B cell (primary cell): ENCODE measurements around the gene GCAT. TPM values are rescaled to one million over a fixed set of nuclear protein-coding genes. Genes with fewer than 3 reads are reported as not detected.
A peak's percentile ranks its signal among the peaks of the same experiment; 100 is the strongest.

Experiments used
- ATAC-seq: fragments of 200-7000 bp; cut with Tn5 transposase; one replicate; pipeline ENCODE4 v1.10.0; 2021; ENCODE audit warnings: low read depth, mild to moderate bottlenecking, moderate number of reproducible peaks, moderate library complexity
- CTCF ChIA-PET: fragments of 350-600 bp; sonication (Branson Sonifier 250); formaldehyde crosslinking; loops from one replicate; lab custom pipeline; 2021; ENCODE audit warnings: antibody characterized with exemption, inconsistent platforms; lab: Charles Lee
- POLR2A ChIA-PET: fragments of 350-600 bp; sonication (Branson Sonifier 250); formaldehyde crosslinking; loops from one replicate; lab custom pipeline; 2021; ENCODE audit warnings: antibody characterized with exemption; lab: Charles Lee
- DNase-seq: peaks from one replicate; pipeline ENCODE4 v3.0.0; 2013
- H2AFZ ChIP-seq: 2 replicates; pipeline ENCODE4 v1.6.1; 2012; ENCODE audit warnings: mild to moderate bottlenecking, low read depth, low read length; ENCODE audit not compliant: insufficient read depth, poor library complexity, severe bottlenecking
- H3K27ac ChIP-seq, 2 donors: 1 replicate in 1 of 2; 2 replicates in 1 of 2; pipeline ENCODE4 v1.5.1; 2012 to 2013; ENCODE audit warnings: low read length in 2 of 2, mild to moderate bottlenecking in 2 of 2, moderate library complexity in 1 of 2
- H3K27me3 ChIP-seq, 4 experiments: fragments of 200-600 bp in 1 of 4; sonication (generic) in 1 of 4; replicated peaks in 1 of 4; 1 replicate in 2 of 4; 2 replicates in 2 of 4; pipeline versions ENCODE4 v1.6.1 to v1.7.0; 2013 to 2016; ENCODE audit warnings: low read length in 3 of 4, mild to moderate bottlenecking in 2 of 4, mixed read lengths in 1 of 4, moderate library complexity in 1 of 4; ENCODE audit not compliant: insufficient read depth in 4 of 4, control insufficient read depth in 3 of 4; ENCODE audit errors: control extremely low read depth in 1 of 4
- H3K36me3 ChIP-seq, 2 experiments: replicated peaks in 1 of 2; 1 replicate in 1 of 2; 2 replicates in 1 of 2; pipeline versions ENCODE4 v1.6.1 to v1.7.1; 2013; ENCODE audit warnings: low read length in 1 of 2; ENCODE audit not compliant: insufficient read depth in 2 of 2, control insufficient read depth in 1 of 2; ENCODE audit errors: control extremely low read depth in 1 of 2, extremely low read depth in 1 of 2
- H3K4me1 ChIP-seq, 2 donors: fragments of 200-600 bp in 1 of 2; sonication (generic) in 1 of 2; 1 replicate in 1 of 2; 2 replicates in 1 of 2; pipeline versions ENCODE4 v1.5.1 to v1.6.1; 2013 to 2017; ENCODE audit warnings: low read length in 2 of 2; ENCODE audit not compliant: control insufficient read depth in 2 of 2, insufficient read depth in 2 of 2
- H3K4me2 ChIP-seq: replicated peaks from 2 replicates; pipeline ENCODE3; 2012; ENCODE audit warnings: mild to moderate bottlenecking, low read depth, low read length; ENCODE audit not compliant: poor library complexity, severe bottlenecking
- H3K4me3 ChIP-seq, 5 experiments: fragments of 200-600 bp in 1 of 5; sonication (generic) in 1 of 5; 1 replicate in 3 of 5; 2 replicates in 2 of 5; pipeline versions ENCODE4 v1.5.1 to v1.7.0; 2011 to 2016; ENCODE audit warnings: low read length in 4 of 5, mild to moderate bottlenecking in 4 of 5, low read depth in 2 of 5, control low read depth in 1 of 5, moderate library complexity in 1 of 5; ENCODE audit not compliant: insufficient read depth in 1 of 5; ENCODE audit errors: control extremely low read depth in 1 of 5, extremely low read depth in 1 of 5
- H3K79me2 ChIP-seq: fragments of 200-600 bp; sonication (generic); one replicate; pipeline ENCODE4 v1.6.0; 2016; ENCODE audit warnings: low read length; ENCODE audit not compliant: control insufficient read depth, insufficient read depth
- H3K9ac ChIP-seq: fragments of 200-600 bp; sonication (generic); 2 replicates; pipeline ENCODE4 v1.6.1; 2017; ENCODE audit warnings: mild to moderate bottlenecking, low read length, moderate library complexity
- H3K9me3 ChIP-seq, 3 donors: one replicate each; pipeline versions ENCODE4 v1.6.1 to v1.7.1; 2013; ENCODE audit warnings: low read length in 2 of 3; ENCODE audit not compliant: control insufficient read depth in 2 of 3, insufficient read depth in 1 of 3; ENCODE audit errors: control extremely low read depth in 1 of 3
- H4K20me1 ChIP-seq: 2 replicates; pipeline ENCODE4 v1.6.0; 2012; ENCODE audit warnings: mild to moderate bottlenecking, low read length; ENCODE audit not compliant: insufficient read depth, control insufficient read depth, poor library complexity, severe bottlenecking
- H3K27ac Mint-ChIP-seq: one replicate; pipeline ENCODE4 v1.8.0; 2021; ENCODE audit warnings: mixed read lengths
- H3K27me3 Mint-ChIP-seq: one replicate; pipeline ENCODE4 v1.8.0; 2021; ENCODE audit warnings: mixed read lengths
- H3K4me1 Mint-ChIP-seq: one replicate; pipeline ENCODE4 v1.8.0; 2021; ENCODE audit warnings: mixed read lengths
- H3K4me3 Mint-ChIP-seq: one replicate; pipeline ENCODE4 v1.8.0; 2021; ENCODE audit warnings: mixed read lengths
- H3K9me3 Mint-ChIP-seq: one replicate; pipeline ENCODE4 v1.8.0; 2022; ENCODE audit warnings: mixed read lengths; ENCODE audit not compliant: insufficient read depth
- EZH2 ChIP-seq: IDR thresholded peaks from 2 replicates; pipeline ENCODE4 v1.6.1; 2012; ENCODE audit warnings: borderline replicate concordance, low read depth, mild to moderate bottlenecking, moderate library complexity, low read length; ENCODE audit not compliant: insufficient read depth, poor library complexity, severe bottlenecking
- WGBS: methylation state at CpG from one replicate; pipeline ENCODE4 v1.1.5; 2013; ENCODE audit warnings: missing lambda C conversion rate; ENCODE audit not compliant: insufficient coverage; 5-methylcytosine and 5-hydroxymethylcytosine counted together
- intact Hi-C: fragments of 100-400 bp; cut with micrococcal nuclease; formaldehyde crosslinking; loops from one replicate; pipeline ENCODE4 v1.10.0; 2022
- polyA plus RNA-seq: library from polyadenylated mRNA; depleted of rRNA; stranded (reverse); fragments of >200 nt; gene quantifications from 2 replicates; pipeline ENCODE4 v1.2.3, GENCODE V29; 2012
- total RNA-seq, 2 donors: library from RNA; stranded (reverse); fragments of 120-200 nt in 1 of 2; gene quantifications; 1 replicate in 1 of 2; 2 replicates in 1 of 2; pipeline versions ENCODE4 v1.2.3 to v1.2.4, GENCODE V29; 2013 to 2022
- TF ChIP-seq, protein P1 (sequence below): fragments of 200-600 bp; IDR thresholded peaks from one replicate; pipeline ENCODE4 v1.8.0; 2022; ENCODE audit warnings: antibody characterized with exemption, mild to moderate bottlenecking

GCAT gene
- total and polyA plus RNA-seq, 2 donors (not counting 1 experiment from before 2014, with no cell fraction given) = 0.15 to 0.47 TPM

GRCh38 chr22:37844904-37845329 is 37.2 kb downstream of the GCAT start:
- DNase-seq (peak; percentile 27), ATAC-seq (no peak)
- Histone ChIP-seq H3K9ac (peak overlapping the region; percentile 70), H3K4me2 (peak overlapping the region; percentile 93), H3K27me3 (no peaks in the 10 kb centered on the region), H2AFZ (peak overlapping the region; percentile 90), H3K79me2 (peaks cover 40% of the 10 kb centered on the region), H3K36me3 (peaks cover under 1% of the 10 kb centered on the region in 2 experiments), H3K9me3 (peaks cover 0 to 9% (median 0%) of the 10 kb centered on the region in 3 donors), H3K27ac (peak overlapping the region; percentile 60 to 76), H3K4me1 (peaks cover 14 to 31% of the 10 kb centered on the region in 2 donors), H3K4me3 (peak overlapping the region; percentile 2 to 78 (median 62)), H4K20me1 (peaks cover 7% of the 10 kb centered on the region)
- TF ChIP-seq, protein P1, sequence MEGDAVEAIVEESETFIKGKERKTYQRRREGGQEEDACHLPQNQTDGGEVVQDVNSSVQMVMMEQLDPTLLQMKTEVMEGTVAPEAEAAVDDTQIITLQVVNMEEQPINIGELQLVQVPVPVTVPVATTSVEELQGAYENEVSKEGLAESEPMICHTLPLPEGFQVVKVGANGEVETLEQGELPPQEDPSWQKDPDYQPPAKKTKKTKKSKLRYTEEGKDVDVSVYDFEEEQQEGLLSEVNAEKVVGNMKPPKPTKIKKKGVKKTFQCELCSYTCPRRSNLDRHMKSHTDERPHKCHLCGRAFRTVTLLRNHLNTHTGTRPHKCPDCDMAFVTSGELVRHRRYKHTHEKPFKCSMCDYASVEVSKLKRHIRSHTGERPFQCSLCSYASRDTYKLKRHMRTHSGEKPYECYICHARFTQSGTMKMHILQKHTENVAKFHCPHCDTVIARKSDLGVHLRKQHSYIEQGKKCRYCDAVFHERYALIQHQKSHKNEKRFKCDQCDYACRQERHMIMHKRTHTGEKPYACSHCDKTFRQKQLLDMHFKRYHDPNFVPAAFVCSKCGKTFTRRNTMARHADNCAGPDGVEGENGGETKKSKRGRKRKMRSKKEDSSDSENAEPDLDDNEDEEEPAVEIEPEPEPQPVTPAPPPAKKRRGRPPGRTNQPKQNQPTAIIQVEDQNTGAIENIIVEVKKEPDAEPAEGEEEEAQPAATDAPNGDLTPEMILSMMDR = no peak
- TF ChIP-seq EZH2 = no peak
- ChIA-PET POLR2A (no interaction called here), CTCF (interaction anchor here (0.7 to 3.8 kb wide), 5 partner anchors 18 to 227 kb away, joined by 3 to 20 read pairs (median 3); no protein-coding TSS in a partner anchor)
- peak overlapping the region; percentile 88 for H3K4me3 Mint-ChIP-seq
- H3K9me3 Mint-ChIP-seq = no peaks in the 10 kb centered on the region
- intact Hi-C loops = loop anchor here (1.0 to 10.0 kb wide), 7 partner anchors 38 to 600 kb away; partner anchors contain the start of genes GCAT, MAFF, MICALL1 and NOL12
- H3K4me1 Mint-ChIP-seq = peaks cover 25% of the 10 kb centered on the region
- WGBS = 100% methylated on average over 1 of the region's 6 CpGs
- H3K27ac Mint-ChIP-seq = peak overlapping the region; percentile 91
- no peaks in the 10 kb centered on the region for H3K27me3 Mint-ChIP-seq

GRCh38 chr22:37846433-37846832 is 38.7 kb downstream of the GCAT start:
- POLR2A ChIA-PET = no interaction called here
- no peak for ATAC-seq
- H3K4me3 Mint-ChIP-seq = peak overlapping the region; percentile 24

More at GRCh38 chr22:37846433-37846832, 38.7 kb downstream of the GCAT start:
- no peak overlapping the region for H3K4me2 ChIP-seq
- H3K36me3 ChIP-seq = peaks cover 0 to 8% of the 10 kb centered on the region in 2 experiments
- H3K4me1 ChIP-seq = peaks cover 25 to 42% of the 10 kb centered on the region in 2 donors
- no peak overlapping the region for H3K27ac ChIP-seq
- Mint-ChIP-seq H3K4me1 (peaks cover 38% of the 10 kb centered on the region), H3K27me3 (no peaks in the 10 kb centered on the region), H3K27ac (no peak overlapping the region), H3K9me3 (no peaks in the 10 kb centered on the region)
- H3K27me3 ChIP-seq = no peaks in the 10 kb centered on the region
- CTCF ChIA-PET = no interaction called here
- TF ChIP-seq EZH2 = no peak
- TF ChIP-seq, protein P1 = no peak
- DNase-seq = no peak
- H3K4me3 ChIP-seq = no peak overlapping the region
- peaks cover 44% of the 10 kb centered on the region for H3K79me2 ChIP-seq
- no peak overlapping the region for H2AFZ ChIP-seq
- H3K9ac ChIP-seq = no peak overlapping the region
- 100% methylated on average over 1 of the region's 2 CpGs for WGBS
- H4K20me1 ChIP-seq = peaks cover 23% of the 10 kb centered on the region
- intact Hi-C loops = loop anchor here (10.0 kb wide), 1 partner anchor 602 kb away; the partner anchor contains the start of gene RAC2
- peaks cover 0 to 9% (median 0%) of the 10 kb centered on the region in 3 donors for H3K9me3 ChIP-seq
